NCI-H1417 (cell line): ENCODE results near the gene SLC4A2.
"Not testable (repeated sequence)": the region's sequence is repeated elsewhere in the genome, so short reads cannot be mapped to it uniquely, and the experiment has no call there.

Experiments
- DNase-seq, 3 experiments: peaks; one replicate each; lab custom pipeline; 2025; lab: John Stamatoyannopoulos, UW

Gene SLC4A2

GRCh38 chr7:151025924-151026671 is 33.3 kb upstream of the SLC4A2 start:
- no peak for DNase-seq

GRCh38 chr7:151026771-151027727 is 32.3 kb upstream of the SLC4A2 start:
- peak in 1 of 3 experiments; percentile 15 for DNase-seq

- DNase-seq = not testable (repeated sequence)
Observed at GRCh38 chr7:151027728-151028130, 31.7 kb upstream of the SLC4A2 start.

GRCh38 chr7:151028131-151028947 is 31.1 kb upstream of the SLC4A2 start, which contains the start of gene ABCB8:
Gene ABCB8 (plus strand): TSS chr7:151028450. CDS start chr7:151028516, 66 bp downstream.
- DNase-seq = peak; percentile 100

GRCh38 chr7:151028948-151029501 is 30.4 kb upstream of the SLC4A2 start:
- DNase-seq = no peak

GRCh38 chr7:151031011-151031410 is 28.4 kb upstream of the SLC4A2 start:
- no peak for DNase-seq

- DNase-seq = no peak
Observed at GRCh38 chr7:151032936-151033863, 26.2 kb upstream of the SLC4A2 start.

GRCh38 chr7:151033864-151034249 is 25.5 kb upstream of the SLC4A2 start:
- no peak for DNase-seq

- no peak for DNase-seq
Observed at GRCh38 chr7:151034312-151035025, 24.9 kb upstream of the SLC4A2 start.

GRCh38 chr7:151035026-151035717 is 24.2 kb upstream of the SLC4A2 start:
- DNase-seq = no peak

- DNase-seq = no peak
Observed at GRCh38 chr7:151035902-151036301, 23.5 kb upstream of the SLC4A2 start.

- peak in 1 of 3 experiments; percentile 27 for DNase-seq
Observed at GRCh38 chr7:151038951-151039849, 20.2 kb upstream of the SLC4A2 start.

- DNase-seq = no peak
Observed at GRCh38 chr7:151039850-151040548, 19.4 kb upstream of the SLC4A2 start.

- no peak for DNase-seq
Observed at GRCh38 chr7:151040616-151041375, 18.6 kb upstream of the SLC4A2 start.

- not testable (repeated sequence) for DNase-seq
Observed at GRCh38 chr7:151043449-151043848, 15.9 kb upstream of the SLC4A2 start.

- DNase-seq = no peak
Observed at GRCh38 chr7:151043959-151044358, 15.4 kb upstream of the SLC4A2 start.

GRCh38 chr7:151045262-151045661 is 14.1 kb upstream of the SLC4A2 start:
- DNase-seq = no peak
